ENCODE data around the gene NKD2. TPM values are rescaled to one million over a fixed set of nuclear protein-coding genes. Genes with fewer than 3 reads are reported as not detected.
"Not testable (repeated sequence)": the region's sequence is repeated elsewhere in the genome, so short reads cannot be mapped to it uniquely, and the experiment has no call there.

Gene NKD2
- total RNA-seq, 1 experiment from 2014 or later = not detected

- H4K20me1 ChIP-seq (ENCODE audit: insufficient read depth, low read depth, low read length) = no peaks in the 10 kb centered on the region
- no peaks in the 10 kb centered on the region for H3K9me2 ChIP-seq (replicated peaks; ENCODE audit: insufficient read depth, low read length)
- H3K79me2 ChIP-seq (ENCODE audit: low read length) = no peaks in the 10 kb centered on the region
- no peak overlapping the region for H3K27ac ChIP-seq (ENCODE audit: low read length)
- no peak for DNase-seq
- H3K4me1 ChIP-seq (ENCODE audit: low read length) = peaks cover 12% of the 10 kb centered on the region
- no peaks in the 10 kb centered on the region for H3K9me3 ChIP-seq (ENCODE audit: low read length)
- no peaks in the 10 kb centered on the region for H3K36me3 ChIP-seq (ENCODE audit: insufficient read depth, low read length)
- H3K27me3 ChIP-seq (ENCODE audit: low read length) = no peaks in the 10 kb centered on the region
- H3K4me2 ChIP-seq (ENCODE audit: low read depth, low read length, poor library complexity, severe bottlenecking) = no peak overlapping the region
- H3K4me3 ChIP-seq (ENCODE audit: low read length) = no peak overlapping the region
- no peak overlapping the region for H3K9ac ChIP-seq (ENCODE audit: low read length)
- no peak overlapping the region for H2AFZ ChIP-seq (ENCODE audit: low read length)
These were observed 8.3 kb upstream of the NKD2 start for GRCh38 chr5:1000329-1000728.

- not testable (repeated sequence) for H3K36me3 ChIP-seq (ENCODE audit: insufficient read depth, low read length); H3K79me2 ChIP-seq (ENCODE audit: low read length); H3K9me2 ChIP-seq (replicated peaks; ENCODE audit: insufficient read depth, low read length); H3K9ac ChIP-seq (ENCODE audit: low read length); H3K27ac ChIP-seq (ENCODE audit: low read length); H3K4me2 ChIP-seq (ENCODE audit: low read depth, low read length, poor library complexity, severe bottlenecking); H3K9me3 ChIP-seq (ENCODE audit: low read length); H3K27me3 ChIP-seq (ENCODE audit: low read length); H3K4me3 ChIP-seq (ENCODE audit: low read length); H2AFZ ChIP-seq (ENCODE audit: low read length); DNase-seq; H4K20me1 ChIP-seq (ENCODE audit: insufficient read depth, low read depth, low read length)
- peaks cover 12% of the 10 kb centered on the region for H3K4me1 ChIP-seq (ENCODE audit: low read length)
These were observed 7.8 kb upstream of the NKD2 start for GRCh38 chr5:1000831-1001230.

GRCh38 chr5:1001406-1002270 is 7.0 kb upstream of the NKD2 start:
- no peak overlapping the region for H3K9ac ChIP-seq (ENCODE audit: low read length)
- no peaks in the 10 kb centered on the region for H4K20me1 ChIP-seq (ENCODE audit: insufficient read depth, low read depth, low read length)
- DNase-seq = no peak
- peaks cover 7% of the 10 kb centered on the region; the same call in 1 of the 2 replicates for H3K4me1 ChIP-seq (ENCODE audit: low read length)
- no peak overlapping the region for H3K4me2 ChIP-seq (ENCODE audit: low read depth, low read length, poor library complexity, severe bottlenecking)
- H3K79me2 ChIP-seq (ENCODE audit: low read length) = no peaks in the 10 kb centered on the region
- no peak overlapping the region for H3K4me3 ChIP-seq (ENCODE audit: low read length)
- H3K27me3 ChIP-seq (ENCODE audit: low read length) = no peaks in the 10 kb centered on the region
- no peaks in the 10 kb centered on the region for H3K9me3 ChIP-seq (ENCODE audit: low read length)
- no peaks in the 10 kb centered on the region for H3K36me3 ChIP-seq (ENCODE audit: insufficient read depth, low read length)
- H3K9me2 ChIP-seq (replicated peaks; ENCODE audit: insufficient read depth, low read length) = no peaks in the 10 kb centered on the region
- no peak overlapping the region for H3K27ac ChIP-seq (ENCODE audit: low read length)
- H2AFZ ChIP-seq (ENCODE audit: low read length) = no peak overlapping the region

GRCh38 chr5:1002271-1002546 is 6.4 kb upstream of the NKD2 start:
- no peaks in the 10 kb centered on the region for H3K9me3 ChIP-seq (ENCODE audit: low read length)
- no peak overlapping the region for H3K9ac ChIP-seq (ENCODE audit: low read length)
- no peak for DNase-seq
- H3K27me3 ChIP-seq (ENCODE audit: low read length) = no peaks in the 10 kb centered on the region
- H3K4me2 ChIP-seq (ENCODE audit: low read depth, low read length, poor library complexity, severe bottlenecking) = no peak overlapping the region
- H3K27ac ChIP-seq (ENCODE audit: low read length) = no peak overlapping the region
- no peaks in the 10 kb centered on the region for H4K20me1 ChIP-seq (ENCODE audit: insufficient read depth, low read depth, low read length)
- H3K79me2 ChIP-seq (ENCODE audit: low read length) = no peaks in the 10 kb centered on the region
- no peaks in the 10 kb centered on the region for H3K36me3 ChIP-seq (ENCODE audit: insufficient read depth, low read length)
- H3K4me1 ChIP-seq (ENCODE audit: low read length) = peaks cover 6% of the 10 kb centered on the region; the same call in 1 of the 2 replicates
- H3K4me3 ChIP-seq (ENCODE audit: low read length) = no peak overlapping the region
- no peaks in the 10 kb centered on the region for H3K9me2 ChIP-seq (replicated peaks; ENCODE audit: insufficient read depth, low read length)
- no peak overlapping the region for H2AFZ ChIP-seq (ENCODE audit: low read length)

- Histone ChIP-seq H3K4me3 (ENCODE audit: low read length) (no peak overlapping the region), H3K4me2 (ENCODE audit: low read depth, low read length, poor library complexity, severe bottlenecking) (no peak overlapping the region), H3K9ac (ENCODE audit: low read length) (no peak overlapping the region), H3K9me2 (replicated peaks; ENCODE audit: insufficient read depth, low read length) (no peaks in the 10 kb centered on the region), H3K9me3 (ENCODE audit: low read length) (no peaks in the 10 kb centered on the region), H3K27ac (ENCODE audit: low read length) (no peak overlapping the region), H3K36me3 (ENCODE audit: insufficient read depth, low read length) (no peaks in the 10 kb centered on the region), H3K4me1 (ENCODE audit: low read length) (peaks cover 4% of the 10 kb centered on the region; the same call in 1 of the 2 replicates), H3K27me3 (ENCODE audit: low read length) (no peaks in the 10 kb centered on the region), H3K79me2 (ENCODE audit: low read length) (no peaks in the 10 kb centered on the region), H2AFZ (ENCODE audit: low read length) (no peak overlapping the region), H4K20me1 (ENCODE audit: insufficient read depth, low read depth, low read length) (no peaks in the 10 kb centered on the region)
- DNase-seq = no peak
These were observed 5.8 kb upstream of the NKD2 start for GRCh38 chr5:1002836-1003235.

- Histone ChIP-seq H4K20me1 (ENCODE audit: insufficient read depth, low read depth, low read length) (no peaks in the 10 kb centered on the region), H3K36me3 (ENCODE audit: insufficient read depth, low read length) (no peaks in the 10 kb centered on the region), H3K4me1 (ENCODE audit: low read length) (peaks cover 4% of the 10 kb centered on the region; the same call in 1 of the 2 replicates), H3K79me2 (ENCODE audit: low read length) (no peaks in the 10 kb centered on the region), H3K9ac (ENCODE audit: low read length) (no peak overlapping the region), H2AFZ (ENCODE audit: low read length) (no peak overlapping the region), H3K27me3 (ENCODE audit: low read length) (no peaks in the 10 kb centered on the region), H3K4me3 (ENCODE audit: low read length) (no peak overlapping the region), H3K27ac (ENCODE audit: low read length) (no peak overlapping the region), H3K4me2 (ENCODE audit: low read depth, low read length, poor library complexity, severe bottlenecking) (no peak overlapping the region), H3K9me2 (replicated peaks; ENCODE audit: insufficient read depth, low read length) (no peaks in the 10 kb centered on the region), H3K9me3 (ENCODE audit: low read length) (no peaks in the 10 kb centered on the region)
- DNase-seq = no peak
These were observed 5.2 kb upstream of the NKD2 start for GRCh38 chr5:1003296-1003937.

- Histone ChIP-seq H3K9me2 (replicated peaks; ENCODE audit: insufficient read depth, low read length) (no peaks in the 10 kb centered on the region), H3K27ac (ENCODE audit: low read length) (no peak overlapping the region), H3K4me1 (ENCODE audit: low read length) (peaks cover 4% of the 10 kb centered on the region; the same call in 1 of the 2 replicates), H3K9me3 (ENCODE audit: low read length) (no peaks in the 10 kb centered on the region), H3K4me3 (ENCODE audit: low read length) (no peak overlapping the region), H3K79me2 (ENCODE audit: low read length) (no peaks in the 10 kb centered on the region), H4K20me1 (ENCODE audit: insufficient read depth, low read depth, low read length) (no peaks in the 10 kb centered on the region), H3K27me3 (ENCODE audit: low read length) (no peaks in the 10 kb centered on the region), H3K4me2 (ENCODE audit: low read depth, low read length, poor library complexity, severe bottlenecking) (no peak overlapping the region), H2AFZ (ENCODE audit: low read length) (no peak overlapping the region), H3K9ac (ENCODE audit: low read length) (no peak overlapping the region), H3K36me3 (ENCODE audit: insufficient read depth, low read length) (no peaks in the 10 kb centered on the region)
- DNase-seq = no peak
These were observed 3.9 kb upstream of the NKD2 start for GRCh38 chr5:1004461-1005248.

- no peak overlapping the region for H3K27ac ChIP-seq (ENCODE audit: low read length)
- no peak overlapping the region for H3K4me3 ChIP-seq (ENCODE audit: low read length)
- peaks cover 4% of the 10 kb centered on the region; the same call in 1 of the 2 replicates for H3K4me1 ChIP-seq (ENCODE audit: low read length)
- no peaks in the 10 kb centered on the region for H3K36me3 ChIP-seq (ENCODE audit: insufficient read depth, low read length)
- H3K27me3 ChIP-seq (ENCODE audit: low read length) = no peaks in the 10 kb centered on the region
- H3K9me2 ChIP-seq (replicated peaks; ENCODE audit: insufficient read depth, low read length) = no peaks in the 10 kb centered on the region
- no peak overlapping the region for H2AFZ ChIP-seq (ENCODE audit: low read length)
- H4K20me1 ChIP-seq (ENCODE audit: insufficient read depth, low read depth, low read length) = no peaks in the 10 kb centered on the region
- no peak for DNase-seq
- no peak overlapping the region for H3K4me2 ChIP-seq (ENCODE audit: low read depth, low read length, poor library complexity, severe bottlenecking)
- H3K79me2 ChIP-seq (ENCODE audit: low read length) = no peaks in the 10 kb centered on the region
- H3K9ac ChIP-seq (ENCODE audit: low read length) = no peak overlapping the region
- no peaks in the 10 kb centered on the region for H3K9me3 ChIP-seq (ENCODE audit: low read length)
These were observed 3.3 kb upstream of the NKD2 start for GRCh38 chr5:1005249-1005851.
